Tibial artery (tissue), 4 donors: ENCODE results near the gene TMEM222.
A peak's percentile ranks its signal among the peaks of the same experiment; 100 is the strongest.

Experiments
- DNase-seq, 2 donors: peaks; one replicate each; pipeline ENCODE4 v3.0.0-alpha.2; 2019
- H3K27ac ChIP-seq, 2 donors: fragments of 200-600 bp; sonication (generic) in 1 of 2; 1 replicate in 1 of 2; 2 replicates in 1 of 2; pipeline ENCODE4 v1.5.1; 2018 to 2019; ENCODE audit warnings: mild to moderate bottlenecking in 1 of 2
- H3K27me3 ChIP-seq, 2 donors: fragments of 200-600 bp; sonication (generic) in 1 of 2; one replicate each; pipeline versions ENCODE4 v1.5.1 to v1.6.0; 2016 to 2019
- H3K36me3 ChIP-seq, 3 donors: fragments of 200-600 bp; sonication (generic) in 2 of 3; one replicate each; pipeline ENCODE4 v1.5.1; 2016 to 2019; ENCODE audit warnings: mild to moderate bottlenecking in 2 of 3
- H3K4me1 ChIP-seq, 4 donors: fragments of 200-600 bp; sonication (generic) in 2 of 4; 1 replicate in 3 of 4; 2 replicates in 1 of 4; pipeline ENCODE4 v1.5.1; 2016 to 2019
- H3K4me3 ChIP-seq, 2 donors: fragments of 200-600 bp; sonication (generic) in 1 of 2; 1 replicate in 1 of 2; 2 replicates in 1 of 2; pipeline ENCODE4 v1.5.1; 2018 to 2019; ENCODE audit warnings: mild to moderate bottlenecking in 2 of 2
- H3K9me3 ChIP-seq, 3 donors: fragments of 200-600 bp; sonication (generic) in 1 of 3; one replicate each; pipeline ENCODE4 v1.5.1; 2016 to 2019
- intact Hi-C: fragments of 100-400 bp; cut with DNase I; formaldehyde crosslinking; loops from one replicate; pipeline ENCODE4 v1.15.0; 2023; ENCODE audit warnings: low total_unique reads
- TF ChIP-seq, protein P1 (sequence below), 2 experiments: fragments of 200-600 bp in 1 of 2; fragments of 450-650 bp in 1 of 2; IDR thresholded peaks; one replicate each; pipeline ENCODE4 v1.5.1; 2017 to 2019; ENCODE audit warnings: antibody characterized with exemption in 2 of 2, mild to moderate bottlenecking in 1 of 2, moderate library complexity in 1 of 2

The TMEM222 gene

DNA sequence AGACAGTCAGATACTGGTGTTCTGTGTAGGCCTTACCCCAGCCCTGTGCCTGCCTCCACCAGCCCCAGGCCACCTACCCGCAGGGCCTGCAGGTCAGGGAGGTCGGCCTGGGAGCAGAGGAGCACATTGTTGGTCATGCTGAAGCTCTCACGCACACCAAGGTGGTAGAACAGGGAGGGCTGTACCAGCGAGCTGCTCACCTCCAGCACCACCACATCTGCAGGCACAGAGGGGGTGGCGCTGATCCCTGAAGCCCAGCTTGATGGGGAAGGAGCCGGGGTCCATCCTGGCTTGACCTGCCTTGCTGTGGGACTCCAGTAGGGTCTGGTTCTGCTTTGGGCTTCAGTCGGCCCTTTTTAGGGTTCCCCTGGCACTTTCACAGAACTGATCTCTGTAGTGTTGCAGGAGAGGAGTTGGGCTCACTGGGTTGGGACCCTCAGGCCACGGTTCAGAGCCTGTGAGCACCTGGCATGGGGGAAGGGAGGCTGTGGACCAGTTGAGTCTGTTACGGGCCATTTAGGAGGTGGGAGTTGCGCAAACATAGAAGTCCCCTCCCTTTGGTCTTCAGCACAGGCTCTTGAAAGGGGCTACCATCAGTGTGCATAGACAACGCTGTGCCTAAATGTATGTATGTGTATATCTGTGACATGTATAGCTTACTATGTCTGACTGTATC lies 42.9 kb downstream of the TMEM222 start:
- Histone ChIP-seq H3K36me3 (peaks cover 38 to 51% (median 44%) of the 10 kb centered on the region in 3 donors), H3K4me3 (peak overlapping the region; percentile 71 to 91), H3K27ac (peak overlapping the region; percentile 95 to 99), H3K9me3 (no peaks in the 10 kb centered on the region), H3K4me1 (peaks cover 0 to 46% (median 29%) of the 10 kb centered on the region in 4 donors), H3K27me3 (no peaks in the 10 kb centered on the region)
- TF ChIP-seq, protein P1, sequence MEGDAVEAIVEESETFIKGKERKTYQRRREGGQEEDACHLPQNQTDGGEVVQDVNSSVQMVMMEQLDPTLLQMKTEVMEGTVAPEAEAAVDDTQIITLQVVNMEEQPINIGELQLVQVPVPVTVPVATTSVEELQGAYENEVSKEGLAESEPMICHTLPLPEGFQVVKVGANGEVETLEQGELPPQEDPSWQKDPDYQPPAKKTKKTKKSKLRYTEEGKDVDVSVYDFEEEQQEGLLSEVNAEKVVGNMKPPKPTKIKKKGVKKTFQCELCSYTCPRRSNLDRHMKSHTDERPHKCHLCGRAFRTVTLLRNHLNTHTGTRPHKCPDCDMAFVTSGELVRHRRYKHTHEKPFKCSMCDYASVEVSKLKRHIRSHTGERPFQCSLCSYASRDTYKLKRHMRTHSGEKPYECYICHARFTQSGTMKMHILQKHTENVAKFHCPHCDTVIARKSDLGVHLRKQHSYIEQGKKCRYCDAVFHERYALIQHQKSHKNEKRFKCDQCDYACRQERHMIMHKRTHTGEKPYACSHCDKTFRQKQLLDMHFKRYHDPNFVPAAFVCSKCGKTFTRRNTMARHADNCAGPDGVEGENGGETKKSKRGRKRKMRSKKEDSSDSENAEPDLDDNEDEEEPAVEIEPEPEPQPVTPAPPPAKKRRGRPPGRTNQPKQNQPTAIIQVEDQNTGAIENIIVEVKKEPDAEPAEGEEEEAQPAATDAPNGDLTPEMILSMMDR (IDR thresholded peaks at IDR 0.05) = no peak
- intact Hi-C loops = no loop called here
- DNase-seq = no peak

DNA sequence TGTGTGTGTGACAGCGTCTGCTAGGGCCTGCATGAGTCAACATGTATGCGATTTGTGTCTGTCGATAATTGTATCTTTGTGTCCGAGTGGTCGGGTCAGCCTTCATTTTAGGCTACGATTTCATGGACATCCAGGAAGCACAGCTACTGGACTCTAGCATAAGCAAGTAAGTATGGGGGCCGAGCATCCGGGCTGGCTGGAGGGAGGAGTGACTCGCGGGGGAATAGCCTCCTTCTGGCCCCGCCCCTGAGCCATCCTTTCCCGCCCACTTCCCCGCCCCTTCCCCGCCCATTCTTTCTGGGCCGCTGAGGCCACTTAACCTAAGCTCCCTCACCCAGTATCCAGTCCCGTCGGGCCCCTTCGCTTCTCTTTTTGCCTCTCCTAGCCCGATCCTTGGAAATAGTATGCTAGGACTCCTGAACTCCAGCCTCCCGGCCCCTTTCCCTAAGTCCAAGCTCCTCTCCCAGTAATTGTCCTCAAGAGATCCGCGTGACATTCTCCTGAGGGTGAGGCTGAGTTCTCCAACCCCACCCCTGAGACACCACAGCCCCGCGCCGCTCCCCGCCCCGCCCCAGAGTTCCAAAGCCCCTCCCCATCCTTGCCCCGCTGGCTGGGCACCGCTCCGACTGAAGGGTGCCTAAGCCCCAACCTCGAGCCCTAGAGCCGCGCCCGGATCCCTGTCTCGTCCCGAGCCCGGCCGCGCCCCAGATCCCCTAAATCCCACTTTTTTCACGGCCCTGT lies 43.6 kb downstream of the TMEM222 start:
- DNase-seq = peak; percentile 93 to 96
- intact Hi-C loops = no loop called here
- H3K27ac ChIP-seq = peak overlapping the region; percentile 95 to 99
- peaks cover 35 to 44% (median 42%) of the 10 kb centered on the region in 3 donors for H3K36me3 ChIP-seq
- H3K27me3 ChIP-seq = no peaks in the 10 kb centered on the region
- H3K4me1 ChIP-seq = peaks cover 0 to 46% (median 29%) of the 10 kb centered on the region in 4 donors
- peak overlapping the region; percentile 71 to 91 for H3K4me3 ChIP-seq
- no peaks in the 10 kb centered on the region for H3K9me3 ChIP-seq
- TF ChIP-seq, protein P1 (IDR thresholded peaks at IDR 0.05) = no peak

DNA sequence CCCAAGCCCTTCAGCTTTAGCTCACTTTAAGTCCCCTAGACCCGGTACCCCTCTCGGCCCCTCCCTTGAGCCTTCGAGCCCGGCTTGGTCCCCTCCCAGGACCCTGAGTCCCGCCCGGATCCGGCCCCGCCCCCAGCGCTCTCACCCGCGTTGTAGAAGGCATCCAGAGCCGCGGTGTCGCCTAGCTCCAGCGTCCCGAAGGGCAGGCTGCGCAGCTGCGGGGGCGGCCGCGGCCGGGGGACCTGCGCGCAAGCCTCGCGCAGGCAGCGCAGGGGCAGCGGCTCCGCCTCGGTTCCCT lies 44.1 kb downstream of the TMEM222 start:
- Histone ChIP-seq H3K4me1 (peaks cover 0 to 46% (median 29%) of the 10 kb centered on the region in 4 donors), H3K27ac (peak overlapping the region; percentile 95 to 99), H3K4me3 (peak overlapping the region; percentile 71 to 91), H3K36me3 (peaks cover 29 to 39% (median 37%) of the 10 kb centered on the region in 3 donors), H3K9me3 (no peaks in the 10 kb centered on the region), H3K27me3 (no peaks in the 10 kb centered on the region)
- intact Hi-C loops = no loop called here
- TF ChIP-seq, protein P1 (IDR thresholded peaks at IDR 0.05) = no peak
- DNase-seq = peak; percentile 93 to 94

DNA sequence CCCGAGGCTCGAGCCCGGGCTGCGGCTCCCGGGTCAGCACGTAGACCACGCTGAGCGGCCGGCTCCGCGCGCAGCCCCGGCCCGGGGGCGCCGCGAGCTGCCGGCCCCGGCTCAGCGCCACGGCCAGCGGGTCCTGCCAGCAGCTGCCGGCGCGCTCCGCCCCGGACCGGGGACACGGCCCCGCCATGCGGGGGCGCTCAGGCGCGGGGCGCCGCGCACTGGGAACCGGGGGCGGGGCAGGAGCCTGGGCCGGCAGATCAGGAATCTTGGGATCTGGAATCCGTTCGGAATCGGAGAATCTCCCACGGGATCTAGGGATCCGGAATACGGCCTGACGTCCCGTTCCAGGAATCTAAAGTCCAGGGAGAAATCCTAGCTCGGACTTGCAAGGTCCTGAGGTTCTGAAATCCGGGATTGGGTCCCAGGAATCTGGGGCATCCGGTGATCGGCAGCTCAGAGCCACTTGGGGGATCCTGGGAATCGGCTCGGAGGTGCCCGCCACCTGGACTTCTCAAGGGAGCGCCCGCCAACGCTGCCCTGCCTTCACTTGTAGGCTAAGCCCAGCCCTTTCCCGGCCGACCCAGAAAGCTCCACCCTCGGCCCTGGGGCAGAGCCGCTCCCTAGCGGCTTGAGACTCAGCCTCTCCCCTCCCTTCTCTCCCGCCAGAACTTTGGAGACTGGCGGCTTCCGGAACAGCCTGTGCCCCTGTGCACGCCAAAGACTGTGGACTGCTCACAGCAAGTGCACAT lies 44.6 kb downstream of the TMEM222 start, which contains the start of gene MAP3K6:
TSS of gene MAP3K6 (minus strand) at position 551 of the 749 bp plus-strand sequence. CDS start at position 187, 364 bp downstream.
- Histone ChIP-seq H3K4me3 (peak within 1 kb of the TSS; percentile 71 to 91), H3K9me3 (no peaks in the 10 kb centered on the region), H3K36me3 (peaks cover 24 to 34% (median 31%) of the 10 kb centered on the region in 3 donors), H3K27ac (peak within 1 kb of the TSS; percentile 95 to 99), H3K4me1 (peaks cover 0 to 46% (median 29%) of the 10 kb centered on the region in 4 donors), H3K27me3 (no peaks in the 10 kb centered on the region)
- DNase-seq = peak; percentile 95 to 98
- intact Hi-C loops = no loop called here
- TF ChIP-seq, protein P1 (IDR thresholded peaks at IDR 0.05) = peak; percentile 18 to 24

DNA sequence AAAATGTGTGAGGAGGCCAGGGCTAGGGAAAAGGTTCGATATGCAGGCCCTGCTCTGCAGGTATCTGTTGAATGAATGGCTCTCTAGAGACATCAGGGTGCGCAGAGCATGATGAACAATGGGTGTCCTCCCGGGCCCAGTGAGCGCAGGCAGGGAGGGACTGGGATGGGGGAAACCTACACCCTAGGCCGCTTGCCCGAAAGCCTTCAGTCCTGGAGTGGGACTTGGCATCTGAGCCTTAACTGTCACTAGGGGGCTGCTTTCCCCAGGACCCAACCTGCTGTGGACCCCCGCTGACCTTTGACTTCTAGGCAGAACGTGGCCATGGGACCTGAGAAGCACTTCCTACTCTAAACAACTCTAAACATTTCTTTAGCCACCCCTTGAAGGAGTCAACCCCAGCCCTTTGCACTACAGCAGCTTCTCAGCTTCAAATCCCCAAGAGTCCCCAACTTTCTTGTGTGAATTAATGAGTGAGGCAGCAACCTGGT lies 45.2 kb downstream of the TMEM222 start:
- Histone ChIP-seq H3K27ac (peak overlapping the region; percentile 95 to 99), H3K27me3 (no peaks in the 10 kb centered on the region), H3K4me3 (peak overlapping the region; percentile 71 to 91), H3K4me1 (peaks cover 0 to 46% (median 29%) of the 10 kb centered on the region in 4 donors), H3K36me3 (peaks cover 18 to 28% (median 25%) of the 10 kb centered on the region in 3 donors), H3K9me3 (no peaks in the 10 kb centered on the region)
- intact Hi-C loops = no loop called here
- DNase-seq = no peak
- TF ChIP-seq, protein P1 (IDR thresholded peaks at IDR 0.05) = no peak
